NCI-H446 treated with DMSO at 0.1 percent for 48 hours (cell line): ENCODE data around the gene ZNF668.
A peak's percentile ranks its signal among the peaks of the same experiment; 100 is the strongest.

Source experiments
- DNase-seq: peaks from one replicate; lab custom pipeline; 2025; lab: John Stamatoyannopoulos, UW

The ZNF668 gene

DNA sequence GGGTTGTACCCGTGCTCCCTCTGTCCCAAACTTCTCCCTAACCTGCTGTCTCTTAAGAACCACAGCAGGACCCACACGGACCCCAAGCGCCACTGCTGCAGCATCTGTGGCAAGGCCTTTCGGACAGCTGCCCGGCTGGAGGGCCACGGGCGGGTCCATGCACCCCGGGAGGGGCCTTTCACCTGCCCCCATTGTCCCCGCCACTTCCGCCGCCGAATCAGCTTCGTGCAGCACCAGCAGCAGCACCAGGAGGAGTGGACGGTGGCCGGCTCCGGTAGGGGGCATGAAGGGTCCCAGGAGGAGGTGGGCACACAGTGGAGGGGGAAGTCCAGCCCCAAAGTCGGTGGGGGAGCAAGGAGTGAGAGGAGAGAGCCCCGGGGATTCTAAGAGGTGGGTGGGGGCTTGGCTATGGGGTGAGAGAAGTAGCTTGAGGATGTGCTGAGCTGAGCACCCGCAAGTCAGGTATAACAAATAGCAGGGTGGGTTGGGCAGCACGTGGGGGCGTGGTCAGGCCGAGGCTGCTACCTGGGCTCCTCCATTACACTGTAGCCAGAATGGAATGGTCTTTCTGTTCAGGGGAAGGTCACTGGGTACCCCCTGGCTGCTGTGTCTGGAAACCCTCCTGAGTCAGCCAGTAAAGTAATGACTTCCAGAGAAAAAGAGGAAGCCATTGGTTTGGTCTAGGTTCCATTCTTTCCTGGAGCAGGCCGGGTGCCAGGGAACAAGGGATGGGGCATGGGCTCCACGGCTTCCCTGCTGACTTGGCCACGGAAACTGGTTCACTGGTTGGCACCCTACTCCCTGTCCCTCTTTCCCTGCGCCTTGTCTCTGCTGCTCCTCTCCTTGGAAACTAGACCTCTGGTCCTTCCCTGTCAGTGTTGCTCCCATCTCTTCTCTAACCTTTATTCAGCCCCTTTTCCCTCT, 7.7 kb upstream of the ZNF668 start:
- no peak for DNase-seq

DNA sequence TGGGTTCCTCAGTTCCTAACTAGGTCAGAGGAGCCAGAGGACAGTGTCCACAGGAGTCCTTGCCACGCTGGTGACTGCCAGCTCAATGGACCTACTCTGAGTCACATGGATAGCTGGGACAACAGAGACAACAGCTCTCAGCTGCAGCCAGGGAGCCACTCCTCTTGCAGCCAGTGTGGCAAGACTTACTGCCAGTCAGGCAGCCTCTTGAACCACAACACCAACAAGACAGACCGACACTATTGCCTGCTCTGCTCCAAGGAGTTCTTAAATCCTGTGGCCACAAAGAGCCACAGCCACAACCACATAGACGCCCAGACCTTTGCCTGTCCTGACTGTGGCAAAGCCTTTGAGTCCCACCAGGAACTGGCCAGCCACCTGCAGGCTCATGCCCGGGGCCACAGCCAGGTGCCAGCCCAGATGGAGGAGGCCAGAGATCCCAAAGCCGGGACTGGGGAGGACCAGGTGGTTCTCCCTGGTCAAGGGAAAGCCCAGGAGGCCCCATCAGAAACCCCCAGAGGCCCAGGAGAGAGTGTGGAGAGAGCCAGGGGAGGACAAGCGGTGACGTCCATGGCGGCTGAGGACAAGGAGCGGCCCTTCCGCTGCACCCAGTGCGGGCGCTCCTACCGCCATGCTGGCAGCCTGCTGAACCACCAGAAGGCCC, 6.8 kb upstream of the ZNF668 start:
- DNase-seq: no peak

DNA sequence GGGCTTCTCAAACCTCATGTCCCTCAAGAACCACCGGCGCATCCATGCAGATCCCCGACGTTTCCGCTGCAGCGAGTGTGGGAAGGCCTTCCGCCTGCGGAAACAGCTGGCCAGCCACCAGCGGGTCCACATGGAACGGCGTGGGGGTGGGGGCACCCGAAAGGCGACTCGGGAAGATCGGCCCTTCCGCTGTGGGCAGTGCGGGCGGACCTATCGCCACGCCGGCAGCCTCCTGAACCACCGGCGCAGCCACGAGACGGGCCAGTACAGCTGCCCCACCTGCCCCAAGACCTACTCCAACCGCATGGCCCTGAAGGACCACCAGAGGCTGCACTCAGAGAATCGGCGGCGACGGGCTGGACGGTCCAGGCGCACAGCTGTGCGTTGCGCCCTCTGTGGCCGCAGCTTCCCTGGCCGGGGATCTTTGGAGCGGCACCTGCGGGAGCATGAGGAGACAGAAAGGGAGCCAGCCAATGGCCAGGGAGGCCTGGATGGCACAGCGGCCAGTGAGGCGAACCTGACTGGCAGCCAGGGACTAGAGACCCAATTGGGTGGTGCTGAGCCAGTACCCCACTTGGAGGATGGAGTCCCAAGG, 6.1 kb upstream of the ZNF668 start:
- DNase-seq: no peak

DNA sequence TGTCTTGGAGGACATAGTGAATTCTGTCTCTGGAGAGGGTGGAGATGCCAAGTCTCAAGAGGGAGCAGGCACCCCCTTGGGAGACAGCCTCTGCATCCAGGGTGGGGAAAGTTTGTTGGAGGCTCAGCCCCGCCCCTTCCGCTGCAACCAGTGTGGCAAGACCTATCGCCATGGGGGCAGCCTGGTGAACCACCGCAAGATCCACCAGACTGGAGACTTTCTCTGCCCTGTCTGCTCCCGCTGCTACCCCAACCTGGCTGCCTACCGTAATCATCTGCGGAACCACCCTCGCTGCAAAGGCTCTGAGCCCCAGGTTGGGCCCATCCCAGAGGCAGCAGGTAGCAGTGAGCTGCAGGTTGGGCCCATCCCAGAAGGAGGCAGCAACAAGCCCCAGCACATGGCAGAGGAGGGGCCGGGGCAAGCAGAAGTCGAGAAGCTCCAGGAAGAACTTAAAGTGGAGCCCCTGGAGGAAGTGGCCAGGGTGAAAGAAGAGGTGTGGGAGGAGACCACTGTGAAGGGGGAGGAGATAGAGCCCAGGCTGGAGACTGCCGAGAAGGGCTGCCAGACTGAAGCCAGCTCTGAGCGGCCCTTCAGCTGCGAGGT, 5.4 kb upstream of the ZNF668 start:
- no peak for DNase-seq

DNA sequence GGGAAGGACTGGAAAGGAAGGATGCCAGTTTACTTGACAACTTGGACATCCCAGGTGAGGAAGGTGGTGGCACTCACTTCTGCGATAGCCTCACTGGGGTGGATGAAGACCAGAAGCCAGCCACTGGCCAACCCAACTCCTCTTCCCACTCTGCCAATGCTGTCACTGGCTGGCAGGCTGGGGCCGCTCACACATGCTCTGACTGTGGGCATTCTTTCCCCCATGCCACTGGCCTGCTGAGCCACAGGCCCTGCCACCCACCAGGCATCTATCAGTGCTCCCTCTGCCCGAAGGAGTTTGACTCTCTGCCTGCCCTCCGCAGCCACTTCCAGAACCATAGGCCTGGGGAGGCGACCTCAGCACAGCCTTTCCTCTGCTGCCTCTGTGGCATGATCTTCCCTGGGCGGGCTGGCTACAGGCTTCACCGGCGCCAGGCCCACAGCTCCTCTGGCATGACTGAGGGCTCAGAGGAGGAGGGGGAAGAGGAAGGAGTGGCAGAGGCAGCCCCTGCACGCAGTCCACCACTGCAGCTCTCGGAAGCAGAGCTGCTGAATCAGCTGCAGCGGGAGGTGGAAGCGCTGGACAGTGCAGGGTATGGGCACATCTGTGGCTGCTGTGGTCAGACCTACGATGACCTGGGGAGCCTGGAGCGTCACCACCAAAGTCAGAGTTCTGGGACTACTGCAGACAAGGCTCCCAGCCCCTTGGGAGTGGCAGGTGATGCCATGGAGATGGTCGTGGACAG, 4.7 kb upstream of the ZNF668 start:
- no peak for DNase-seq

DNA sequence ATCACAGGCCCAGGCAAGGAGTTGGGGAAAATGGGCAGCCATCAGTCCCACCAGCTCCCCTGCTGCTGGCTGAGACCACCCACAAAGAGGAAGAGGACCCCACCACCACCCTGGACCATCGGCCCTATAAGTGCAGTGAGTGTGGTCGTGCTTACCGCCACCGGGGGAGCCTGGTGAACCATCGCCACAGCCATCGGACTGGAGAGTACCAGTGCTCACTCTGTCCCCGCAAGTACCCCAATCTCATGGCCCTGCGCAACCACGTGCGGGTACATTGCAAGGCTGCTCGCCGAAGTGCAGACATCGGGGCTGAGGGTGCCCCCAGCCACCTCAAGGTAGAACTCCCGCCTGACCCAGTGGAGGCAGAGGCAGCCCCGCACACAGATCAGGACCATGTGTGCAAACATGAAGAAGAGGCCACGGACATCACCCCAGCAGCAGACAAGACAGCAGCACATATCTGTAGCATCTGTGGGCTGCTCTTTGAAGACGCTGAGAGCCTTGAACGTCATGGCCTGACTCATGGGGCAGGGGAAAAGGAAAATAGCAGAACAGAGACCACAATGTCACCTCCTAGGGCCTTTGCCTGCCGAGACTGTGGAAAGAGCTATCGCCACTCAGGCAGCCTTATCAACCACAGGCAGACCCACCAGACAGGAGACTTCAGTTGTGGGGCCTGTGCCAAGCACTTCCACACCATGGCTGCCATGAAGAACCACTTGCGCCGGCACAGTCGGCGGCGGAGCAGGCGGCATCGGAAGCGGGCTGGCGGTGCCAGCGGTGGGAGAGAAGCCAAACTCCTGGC, 3.8 kb upstream of the ZNF668 start:
- DNase-seq: no peak

DNA sequence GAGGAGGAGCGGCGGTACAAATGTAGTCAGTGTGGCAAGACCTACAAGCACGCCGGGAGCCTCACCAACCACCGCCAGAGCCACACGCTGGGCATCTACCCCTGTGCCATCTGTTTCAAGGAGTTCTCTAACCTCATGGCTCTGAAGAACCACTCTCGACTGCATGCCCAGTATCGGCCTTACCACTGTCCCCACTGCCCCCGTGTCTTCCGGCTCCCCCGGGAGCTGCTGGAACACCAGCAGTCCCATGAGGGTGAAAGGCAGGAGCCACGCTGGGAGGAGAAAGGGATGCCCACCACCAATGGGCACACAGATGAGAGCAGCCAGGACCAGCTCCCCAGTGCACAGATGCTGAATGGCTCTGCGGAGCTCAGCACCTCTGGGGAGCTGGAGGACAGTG, 3.0 kb upstream of the ZNF668 start:
- no peak for DNase-seq

DNA sequence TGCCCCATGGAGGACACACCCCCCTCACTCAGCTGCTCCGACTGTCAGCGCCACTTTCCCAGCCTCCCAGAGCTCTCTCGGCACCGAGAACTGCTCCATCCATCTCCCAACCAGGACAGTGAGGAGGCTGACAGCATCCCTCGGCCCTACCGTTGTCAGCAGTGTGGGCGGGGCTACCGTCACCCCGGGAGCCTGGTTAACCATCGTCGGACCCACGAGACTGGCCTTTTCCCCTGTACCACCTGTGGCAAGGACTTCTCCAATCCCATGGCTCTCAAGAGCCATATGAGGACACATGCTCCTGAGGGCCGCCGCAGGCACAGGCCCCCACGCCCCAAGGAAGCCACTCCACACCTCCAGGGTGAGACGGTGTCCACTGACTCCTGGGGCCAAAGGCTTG, 2.3 kb upstream of the ZNF668 start:
- no peak for DNase-seq

DNA sequence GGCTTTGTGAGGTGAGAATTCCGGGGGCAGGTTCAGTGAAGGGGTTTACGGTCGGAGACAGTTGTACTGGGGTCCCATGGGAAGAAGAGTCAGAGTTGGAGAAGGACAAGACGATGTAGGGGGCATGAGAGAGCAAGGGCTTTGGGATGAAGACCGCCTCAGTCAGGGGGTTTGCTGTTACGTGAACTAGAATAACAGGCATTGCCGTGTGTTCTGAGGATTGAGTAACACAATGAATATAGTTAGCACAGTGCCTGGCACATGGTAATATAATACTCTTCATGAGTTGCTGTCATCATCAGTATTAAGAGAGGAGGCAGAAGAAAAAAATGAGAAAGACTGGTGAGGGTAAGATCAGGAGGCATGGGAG, 759 bp upstream of the ZNF668 start:
- no peak for DNase-seq

DNA sequence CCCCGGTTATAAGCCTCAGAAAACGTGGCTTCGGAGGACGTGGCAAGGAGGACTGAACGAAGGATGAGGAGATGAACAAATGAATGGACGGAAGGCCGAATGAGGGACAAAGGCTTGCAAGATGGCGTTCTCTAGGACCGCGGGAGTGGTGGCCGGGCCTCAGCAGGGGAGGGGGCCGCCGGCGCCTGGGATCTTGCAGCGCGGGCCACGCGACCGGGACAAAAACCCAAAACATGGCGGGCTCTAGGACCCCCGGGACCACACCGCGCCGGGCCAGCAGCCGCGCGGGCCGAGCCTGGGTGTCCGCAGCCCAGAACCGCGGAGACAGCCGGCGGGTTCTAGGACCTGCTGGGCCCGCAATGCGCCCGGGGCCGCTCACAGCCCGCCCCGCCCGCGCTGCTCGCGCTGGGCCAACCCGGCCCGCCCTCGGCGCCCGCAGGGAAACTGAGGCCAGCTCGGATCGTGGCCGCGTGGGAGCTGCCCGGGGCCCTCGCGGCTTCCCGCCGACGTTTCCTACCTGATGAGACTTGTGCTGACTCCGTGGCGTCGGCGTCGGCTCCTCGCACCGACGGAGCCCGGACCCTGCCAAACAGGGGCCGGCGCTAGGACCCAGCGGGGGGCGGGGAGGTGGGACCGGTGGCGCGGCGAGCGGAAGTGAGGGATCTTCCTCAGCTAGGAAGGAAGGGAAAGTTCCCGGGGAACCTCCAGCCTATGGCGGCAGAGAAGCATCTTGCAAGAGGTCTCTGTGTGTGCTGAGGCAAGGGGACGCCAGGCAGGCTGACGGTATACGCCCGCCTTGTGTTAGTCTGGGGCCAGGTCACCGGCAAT, 684 bp downstream of the ZNF668 start:
- peak; percentile 73 for DNase-seq

DNA sequence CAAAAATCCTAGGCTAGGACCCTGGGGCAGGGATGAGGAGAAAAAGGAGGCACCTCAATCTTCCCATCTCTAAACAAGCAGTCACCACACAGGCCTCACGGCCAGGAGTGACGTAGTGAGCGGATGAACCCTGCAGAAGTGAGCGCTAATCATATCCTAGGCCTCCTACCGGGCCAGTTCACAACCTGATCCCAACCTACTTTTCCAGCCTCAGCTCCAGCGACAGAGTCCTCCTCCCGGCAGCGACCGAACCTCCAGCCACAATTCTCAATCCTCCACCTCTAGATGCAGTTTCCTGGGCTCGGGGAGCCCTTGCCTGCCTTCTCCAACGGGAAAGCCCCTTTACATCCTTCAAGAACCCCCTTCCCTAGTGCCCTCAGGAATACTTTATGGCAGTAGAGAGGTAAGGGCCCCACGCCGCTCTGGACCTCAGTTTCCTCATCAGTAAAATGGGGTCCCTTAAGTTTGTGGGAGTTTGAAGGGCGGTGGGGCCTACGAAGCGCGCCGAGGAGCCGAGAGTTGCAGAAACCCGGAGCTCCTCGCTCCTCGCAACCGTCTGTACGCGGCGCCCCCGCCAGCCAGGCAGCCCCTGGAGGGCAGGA, 1.4 kb downstream of the ZNF668 start:
- DNase-seq: no peak

DNA sequence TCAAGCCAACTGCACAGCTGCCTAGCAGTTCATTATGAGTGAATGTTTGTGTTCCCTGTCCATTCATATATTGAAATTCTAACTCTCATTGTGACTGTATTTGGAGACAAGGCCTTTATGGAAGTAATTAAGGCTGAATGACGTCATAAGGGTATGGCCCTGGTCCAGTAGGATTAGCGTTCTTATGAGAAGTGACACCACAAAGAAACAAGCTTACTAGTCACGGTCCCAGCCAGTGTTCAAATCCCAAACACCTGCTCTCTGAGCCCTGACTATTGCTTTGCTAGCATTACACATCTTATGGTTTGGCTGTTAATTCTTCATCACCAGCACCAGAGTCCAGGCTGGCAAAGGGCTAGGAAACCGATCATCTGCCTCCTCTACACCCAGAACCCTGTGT, 2.2 kb downstream of the ZNF668 start:
- no peak for DNase-seq

DNA sequence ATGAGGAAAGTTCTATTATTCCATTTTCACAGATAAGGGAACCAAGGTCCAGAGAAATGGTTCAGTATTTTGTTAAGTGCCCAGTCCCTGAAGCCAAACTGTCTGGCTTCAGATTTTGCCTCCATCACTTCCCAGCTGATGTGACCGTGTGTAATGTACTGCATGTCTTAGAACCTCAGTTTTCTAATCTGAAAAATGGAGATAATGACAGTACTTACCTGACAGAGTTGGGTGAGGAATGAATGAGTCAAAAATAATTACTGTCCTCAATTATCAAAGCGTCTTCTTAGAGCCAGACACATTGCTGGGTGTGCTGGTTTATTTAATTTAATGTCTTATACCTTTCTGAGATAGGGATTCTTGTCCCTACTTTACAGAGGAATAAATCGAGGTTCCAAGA, 6.7 kb downstream of the ZNF668 start:
- DNase-seq: no peak

DNA sequence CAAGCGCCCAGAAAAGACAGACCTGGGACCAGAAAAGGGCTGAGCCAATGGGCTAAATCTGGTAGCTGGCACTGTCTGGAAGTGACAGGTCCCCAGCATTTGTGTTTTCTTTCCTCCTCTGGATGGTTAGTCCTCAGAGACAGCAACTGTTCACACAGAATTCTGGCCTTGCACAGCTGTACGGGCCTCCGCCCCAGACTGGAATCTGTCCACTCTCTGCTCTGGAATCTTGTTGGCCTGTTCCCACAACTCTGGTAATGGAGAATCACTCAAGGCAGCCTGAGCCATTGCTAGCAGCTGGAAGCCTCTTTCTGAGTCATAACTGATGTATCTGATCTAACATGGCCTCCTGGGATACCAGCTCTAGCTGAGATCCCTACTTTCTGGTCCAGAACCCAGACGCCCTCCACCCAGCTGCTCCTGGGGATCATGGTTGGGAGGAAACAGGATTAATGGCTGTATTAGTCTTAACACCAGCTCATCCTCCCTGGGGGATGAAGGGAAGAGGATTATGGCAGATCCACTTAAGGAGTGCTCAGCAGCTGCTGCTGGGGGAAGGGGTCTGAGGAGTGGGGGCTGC, 9.1 kb downstream of the ZNF668 start:
- no peak for DNase-seq

DNA sequence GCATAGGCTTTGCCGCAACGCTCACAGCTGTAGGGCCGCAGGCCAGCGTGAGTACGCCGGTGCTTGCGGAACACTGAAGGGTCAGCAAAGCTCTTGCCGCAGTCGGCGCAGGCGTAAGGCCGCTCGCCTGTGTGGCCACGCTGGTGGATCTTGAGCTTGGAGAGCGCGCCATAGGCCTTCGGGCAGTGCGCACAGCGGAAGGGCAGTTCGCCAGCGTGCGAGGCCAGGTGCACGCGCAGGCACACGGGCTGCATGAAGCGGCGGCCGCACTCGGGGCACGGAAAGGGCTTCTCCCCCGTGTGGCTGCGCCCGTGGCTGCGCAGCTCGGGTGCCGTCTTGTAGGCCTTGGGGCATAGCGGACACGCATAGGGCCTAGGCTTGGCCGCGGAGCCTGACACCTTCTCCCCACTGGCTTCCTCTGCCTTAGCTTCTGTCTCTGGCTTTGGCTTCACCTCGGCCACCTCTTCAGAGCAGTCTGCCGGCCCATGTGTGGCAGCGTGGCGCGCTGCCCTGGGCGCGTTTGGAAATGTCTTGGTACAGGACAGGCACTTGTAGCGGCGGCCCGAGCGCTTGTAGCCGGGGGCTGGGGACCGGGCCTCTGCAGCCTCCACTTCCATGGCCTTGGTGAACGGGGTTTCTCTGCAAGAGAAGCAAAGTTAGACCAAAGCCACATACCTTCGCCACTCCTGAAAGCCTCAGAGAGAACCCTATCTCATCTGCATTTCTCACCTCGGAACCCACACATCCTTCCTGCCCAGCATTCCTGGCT, 10.0 kb downstream of the ZNF668 start:
- no peak for DNase-seq

DNA sequence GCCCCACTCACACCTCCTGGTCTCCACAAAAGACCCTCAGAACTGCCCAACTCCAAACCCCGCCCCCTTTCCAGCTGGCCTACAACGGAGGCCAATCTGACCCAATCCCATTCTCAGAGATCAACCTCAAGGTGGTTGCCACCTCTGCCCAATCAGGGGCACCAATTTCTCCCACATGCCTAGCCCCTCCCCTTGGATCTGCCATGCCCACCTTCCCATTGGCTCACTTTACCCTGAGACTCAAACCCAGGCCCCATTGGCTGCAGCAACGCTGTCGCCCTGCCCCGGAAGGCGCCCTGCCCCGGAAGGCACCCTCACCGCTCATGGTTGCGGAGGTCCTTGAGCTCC, 10.6 kb downstream of the ZNF668 start:
- DNase-seq: no peak

DNA sequence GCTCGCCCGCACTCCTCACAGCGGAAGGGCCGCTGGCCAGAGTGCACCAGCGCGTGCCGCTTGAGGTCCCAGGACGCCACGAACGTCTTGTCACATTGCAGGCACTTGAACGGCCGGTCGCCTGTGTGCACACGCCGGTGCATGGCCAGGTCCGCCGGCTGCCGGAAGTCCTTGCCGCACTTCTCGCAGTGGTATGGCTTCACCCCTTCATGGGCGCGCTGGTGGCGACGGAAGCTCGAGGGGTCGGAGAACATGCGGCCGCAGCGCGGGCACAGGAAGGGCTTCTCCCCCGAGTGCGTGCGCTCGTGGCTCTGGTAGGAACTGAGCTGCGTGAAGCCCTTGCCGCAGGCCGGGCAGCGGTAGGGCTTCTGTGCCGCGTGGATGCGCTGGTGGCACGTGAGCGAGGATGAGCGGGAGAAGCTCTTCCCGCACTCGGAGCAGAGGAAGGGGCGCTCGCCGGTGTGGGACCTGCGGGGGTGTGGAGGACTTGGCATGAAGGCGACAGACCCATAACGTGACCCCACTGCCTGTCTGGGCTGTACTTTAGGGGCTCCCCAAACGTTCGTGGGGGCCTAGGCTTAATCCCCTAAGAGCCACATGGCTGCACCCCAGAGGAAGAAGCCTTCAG, 12.1 kb downstream of the ZNF668 start:
- no peak for DNase-seq

DNA sequence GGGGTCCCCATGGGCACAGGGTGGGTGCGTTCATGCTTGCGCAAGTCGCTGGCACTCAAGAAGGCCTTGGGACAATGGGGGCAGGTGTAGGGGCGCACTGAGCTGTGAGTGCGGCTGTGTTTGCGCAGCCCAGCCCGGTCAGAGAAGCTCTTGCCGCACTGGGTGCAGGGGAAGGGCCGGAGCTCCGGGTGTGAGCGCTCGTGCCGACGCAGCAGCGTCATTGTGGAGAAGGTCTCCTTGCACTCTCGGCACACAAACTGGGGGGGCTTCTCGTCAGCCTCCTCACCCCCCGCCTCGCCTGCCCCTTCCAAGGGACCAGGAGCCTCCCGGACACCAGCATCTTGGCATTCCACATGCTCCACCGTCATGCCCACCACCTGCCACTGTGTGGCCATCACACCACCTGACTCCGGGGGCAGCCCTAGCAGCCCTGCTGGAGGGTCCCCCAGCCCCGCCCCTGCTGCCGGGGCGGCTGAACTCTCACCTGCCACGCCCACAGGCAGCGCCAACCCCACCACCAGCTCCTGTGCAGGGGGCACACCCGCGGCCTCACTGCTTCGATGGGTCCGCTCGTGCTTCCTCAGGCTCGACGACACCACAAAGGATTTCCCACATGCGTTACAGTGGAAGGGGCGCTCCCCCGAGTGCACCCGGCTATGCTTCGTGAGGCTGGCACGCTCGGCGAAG, 12.8 kb downstream of the ZNF668 start:
- no peak for DNase-seq
